ENCODE data around the gene PML.

GRCh38 chr15:73986776-73987056 lies 7.8 kb upstream of the PML start:
- no peak for TF ChIP-seq CTCF (IDR thresholded peaks at IDR 0.05)
- TF ChIP-seq POLR2A (IDR thresholded peaks at IDR 0.05) = no peak

Measured in stomach (tissue), 4 donors.